NCI-H146 (cell line): Measurements from ENCODE around the gene CDH4.
"Not testable (repeated sequence)": the region's sequence is repeated elsewhere in the genome, so short reads cannot be mapped to it uniquely, and the experiment has no call there.

Experiments
- DNase-seq: peaks from one replicate; lab custom pipeline; 2025; lab: John Stamatoyannopoulos, UW

CDH4 gene

GRCh38 chr20:61253640-61254511, 1.8 kb downstream of the CDH4 start:
- no peak for DNase-seq

- no peak for DNase-seq
Measured at GRCh38 chr20:61254881-61255626, 3.0 kb downstream of the CDH4 start.

- no peak for DNase-seq
Measured at GRCh38 chr20:61256365-61256764, 4.3 kb downstream of the CDH4 start.

- DNase-seq: no peak
Measured at GRCh38 chr20:61256824-61257223, 4.8 kb downstream of the CDH4 start.

GRCh38 chr20:61257611-61258010, 5.5 kb downstream of the CDH4 start:
- DNase-seq: no peak

- DNase-seq: no peak
Measured at GRCh38 chr20:61259741-61260140, 7.7 kb downstream of the CDH4 start.

- no peak for DNase-seq
Measured at GRCh38 chr20:61260905-61261304, 8.8 kb downstream of the CDH4 start.

- no peak for DNase-seq
Measured at GRCh38 chr20:61262036-61262435, 10.0 kb downstream of the CDH4 start.

- no peak for DNase-seq
Measured at GRCh38 chr20:61262514-61262913, 10.5 kb downstream of the CDH4 start.

GRCh38 chr20:61263084-61263695, 11.1 kb downstream of the CDH4 start:
- no peak for DNase-seq

- DNase-seq: no peak
Measured at GRCh38 chr20:61263938-61264337, 11.9 kb downstream of the CDH4 start.

GRCh38 chr20:61267241-61267640, 15.2 kb downstream of the CDH4 start:
- DNase-seq: no peak

- DNase-seq: no peak
Measured at GRCh38 chr20:61268024-61268423, 16.0 kb downstream of the CDH4 start.

GRCh38 chr20:61271312-61272231, 19.5 kb downstream of the CDH4 start:
- DNase-seq: no peak

GRCh38 chr20:61273024-61273423, 21.0 kb downstream of the CDH4 start:
- not testable (repeated sequence) for DNase-seq

- DNase-seq: not testable (repeated sequence)
Measured at GRCh38 chr20:61273666-61274065, 21.6 kb downstream of the CDH4 start.

- DNase-seq: no peak
Measured at GRCh38 chr20:61274326-61274725, 22.3 kb downstream of the CDH4 start.

- no peak for DNase-seq
Measured at GRCh38 chr20:61278296-61278695, 26.2 kb downstream of the CDH4 start.

- DNase-seq: no peak
Measured at GRCh38 chr20:61279621-61280150, 27.6 kb downstream of the CDH4 start.

- no peak for DNase-seq
Measured at GRCh38 chr20:61280217-61280980, 28.3 kb downstream of the CDH4 start.
